Testis (tissue), 5 donors: ENCODE data around the gene PAQR3. TPM values are rescaled to one million over a fixed set of nuclear protein-coding genes. Genes with fewer than 3 reads are reported as not detected.

Source experiments
- DNase-seq: peaks from one replicate; pipeline ENCODE4 v3.0.0-alpha.2; 2019
- H3K27ac ChIP-seq, 2 donors: fragments of 200-600 bp; sonication (generic); one replicate each; pipeline ENCODE4 v1.5.1; 2019
- H3K27me3 ChIP-seq: fragments of 200-600 bp; sonication (generic); one replicate; pipeline ENCODE4 v1.5.1; 2019
- H3K36me3 ChIP-seq: fragments of 200-600 bp; sonication (generic); one replicate; pipeline ENCODE4 v1.5.1; 2017; ENCODE audit warnings: low read depth; ENCODE audit errors: missing control alignments
- H3K4me1 ChIP-seq: fragments of 200-600 bp; sonication (generic); one replicate; pipeline ENCODE4 v1.5.1; 2019
- H3K4me3 ChIP-seq, 2 donors: fragments of 200-600 bp; sonication (generic); one replicate each; pipeline ENCODE4 v1.5.1; 2017 to 2019
- H3K9me3 ChIP-seq: fragments of 200-600 bp; sonication (generic); one replicate; pipeline ENCODE4 v1.5.1; 2017
- POLR2A ChIP-seq: fragments of 450-650 bp; IDR thresholded peaks from one replicate; pipeline ENCODE4 v1.6.1; 2017; ENCODE audit warnings: antibody characterized with exemption, mild to moderate bottlenecking, moderate library complexity
- WGBS, 2 donors: methylation state at CpG; one replicate each; pipeline ENCODE4 v1.1.5; 2018; 5-methylcytosine and 5-hydroxymethylcytosine counted together
- intact Hi-C: fragments of 100-400 bp; cut with DNase I; formaldehyde crosslinking; loops from one replicate; pipeline ENCODE4 v1.15.1; 2023; ENCODE audit warnings: low total_unique reads
- long read RNA-seq, 2 donors: transcript quantifications; one replicate each; lab custom pipeline, GENCODE V29; 2026
- polyA plus RNA-seq: library from polyadenylated mRNA; stranded (reverse); fragments of 350-450 nt; fragmentation: Illumina TruSeq; extraction: RNeasy Lipid Tissue Mini Kit (QIAGEN cat#74804); gene quantifications from one replicate; pipeline ENCODE4 v1.2.3, GENCODE V29; 2014; ENCODE audit warnings: low read depth, low replicate concordance; ENCODE audit not compliant: insufficient read depth
- total RNA-seq, 2 donors: library from RNA; depleted of rRNA; stranded (reverse); fragments of >200 nt; gene quantifications; one replicate each; pipeline ENCODE4 v1.2.3, GENCODE V29; 2016
- TF ChIP-seq, protein P1 (sequence below), 3 experiments: fragments of 450-650 bp in 2 of 3; fragments of 200-600 bp in 1 of 3; sonication (generic) in 1 of 3; IDR thresholded peaks; one replicate each; pipeline ENCODE4 v1.5.1; 2016 to 2019; ENCODE audit warnings: antibody characterized with exemption in 3 of 3, mild to moderate bottlenecking in 2 of 3, moderate library complexity in 1 of 3

Gene PAQR3
- 10 to 100 TPM; 53.8 to 76.6 TPM for total RNA-seq
- polyA plus RNA-seq = 65.5 TPM
- long read RNA-seq, donor 1, full-length matches to known transcripts = 9 of 9 reads
- long read RNA-seq, donor 1, partial matches to known transcripts = 0 of 9 reads
- long read RNA-seq, donor 1, other reads (novel, unspliced or antisense) = 0 of 9 reads
- long read RNA-seq, donor 2, full-length matches to known transcripts = 4 of 4 reads
- long read RNA-seq, donor 2, partial matches to known transcripts = 0 of 4 reads
- long read RNA-seq, donor 2, other reads (novel, unspliced or antisense) = 0 of 4 reads

GRCh38 chr4:78938868-78939666 lies at the start of gene PAQR3:
TSS of gene PAQR3 (minus strand) at chr4:78939438. CDS start at chr4:78939224, 214 bp downstream.
- peak; percentile 91 for DNase-seq
- WGBS, 2 donors = 0 to 1% methylated on average over 27 to 44 of the region's 77 CpGs
- intact Hi-C loops = no loop called here
- H3K4me3 ChIP-seq = peak within 1 kb of the TSS; percentile 91 to 94
- H3K27ac ChIP-seq = peak within 1 kb of the TSS; percentile 83 to 84
- no peaks in the 10 kb centered on the region for H3K27me3 ChIP-seq
- H3K9me3 ChIP-seq = no peaks in the 10 kb centered on the region
- peaks cover 5% of the 10 kb centered on the region for H3K4me1 ChIP-seq
- TF ChIP-seq POLR2A = no peak
- TF ChIP-seq, protein P1, sequence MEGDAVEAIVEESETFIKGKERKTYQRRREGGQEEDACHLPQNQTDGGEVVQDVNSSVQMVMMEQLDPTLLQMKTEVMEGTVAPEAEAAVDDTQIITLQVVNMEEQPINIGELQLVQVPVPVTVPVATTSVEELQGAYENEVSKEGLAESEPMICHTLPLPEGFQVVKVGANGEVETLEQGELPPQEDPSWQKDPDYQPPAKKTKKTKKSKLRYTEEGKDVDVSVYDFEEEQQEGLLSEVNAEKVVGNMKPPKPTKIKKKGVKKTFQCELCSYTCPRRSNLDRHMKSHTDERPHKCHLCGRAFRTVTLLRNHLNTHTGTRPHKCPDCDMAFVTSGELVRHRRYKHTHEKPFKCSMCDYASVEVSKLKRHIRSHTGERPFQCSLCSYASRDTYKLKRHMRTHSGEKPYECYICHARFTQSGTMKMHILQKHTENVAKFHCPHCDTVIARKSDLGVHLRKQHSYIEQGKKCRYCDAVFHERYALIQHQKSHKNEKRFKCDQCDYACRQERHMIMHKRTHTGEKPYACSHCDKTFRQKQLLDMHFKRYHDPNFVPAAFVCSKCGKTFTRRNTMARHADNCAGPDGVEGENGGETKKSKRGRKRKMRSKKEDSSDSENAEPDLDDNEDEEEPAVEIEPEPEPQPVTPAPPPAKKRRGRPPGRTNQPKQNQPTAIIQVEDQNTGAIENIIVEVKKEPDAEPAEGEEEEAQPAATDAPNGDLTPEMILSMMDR (IDR thresholded peaks at IDR 0.05) = no peak
- no peaks in the 10 kb centered on the region for H3K36me3 ChIP-seq

DNA sequence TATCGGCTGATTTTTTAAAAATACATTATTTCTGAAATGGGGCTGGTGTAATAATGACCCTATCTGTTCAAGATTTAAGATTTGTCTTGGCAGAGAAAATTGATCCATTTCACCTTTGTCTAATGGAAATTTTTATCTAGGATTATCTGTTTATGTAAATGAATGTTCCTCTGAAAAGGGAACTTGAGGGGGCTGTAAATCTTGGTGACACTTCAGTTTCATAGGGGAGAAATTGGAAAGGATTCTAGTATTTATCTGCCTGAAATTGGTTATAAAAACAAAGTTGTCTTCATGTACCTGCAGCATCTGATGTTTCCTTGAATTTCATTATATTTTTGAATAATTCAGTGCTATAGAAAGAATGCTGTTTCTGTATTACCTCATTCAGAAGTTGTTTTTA lies 48.4 kb upstream of the PAQR3 start:
- 84 to 85% methylated on average over 1 of the region's 1 CpG for WGBS, 2 donors

GRCh38 chr4:78984593-78984992 lies 45.4 kb upstream of the PAQR3 start:
- H3K4me1 ChIP-seq = no peaks in the 10 kb centered on the region
- WGBS, 2 donors = 81 to 82% methylated on average over 2 of the region's 2 CpGs
- H3K27ac ChIP-seq = no peak overlapping the region
- DNase-seq = no peak
- no peaks in the 10 kb centered on the region for H3K36me3 ChIP-seq
- no peak overlapping the region for H3K4me3 ChIP-seq
- H3K27me3 ChIP-seq = no peaks in the 10 kb centered on the region
- intact Hi-C loops = no loop called here
- TF ChIP-seq, protein P1 (IDR thresholded peaks at IDR 0.05) = no peak
- no peak for TF ChIP-seq POLR2A
- no peaks in the 10 kb centered on the region for H3K9me3 ChIP-seq

More for the DNA sequence above, 48.4 kb upstream of the PAQR3 start:
- H3K9me3 ChIP-seq = no peaks in the 10 kb centered on the region
- TF ChIP-seq, protein P1 (IDR thresholded peaks at IDR 0.05) = no peak
- TF ChIP-seq POLR2A = no peak
- H3K4me3 ChIP-seq = no peak overlapping the region
- H3K4me1 ChIP-seq = peaks cover 14% of the 10 kb centered on the region
- no peaks in the 10 kb centered on the region for H3K27me3 ChIP-seq
- no peaks in the 10 kb centered on the region for H3K36me3 ChIP-seq
- DNase-seq = no peak
- no peak overlapping the region for H3K27ac ChIP-seq
- intact Hi-C loops = no loop called here

GRCh38 chr4:78975865-78976264 lies 36.6 kb upstream of the PAQR3 start:
- 78 to 86% methylated on average over 2 of the region's 2 CpGs for WGBS, 2 donors
- Histone ChIP-seq H3K27me3 (no peaks in the 10 kb centered on the region), H3K27ac (no peak overlapping the region), H3K4me1 (no peaks in the 10 kb centered on the region), H3K4me3 (no peak overlapping the region), H3K36me3 (no peaks in the 10 kb centered on the region), H3K9me3 (no peaks in the 10 kb centered on the region)
- no peak for TF ChIP-seq POLR2A
- TF ChIP-seq, protein P1 (IDR thresholded peaks at IDR 0.05) = no peak
- no peak for DNase-seq
- intact Hi-C loops = no loop called here
